ENCODE measurements around the gene RAP2B. TPM values are rescaled to one million over a fixed set of nuclear protein-coding genes. Genes with fewer than 3 reads are reported as not detected.

RAP2B gene
- total and polyA plus RNA-seq, 2 of the 13 experiments (the other 11 are each of a cell fraction or from before 2014, with no cell fraction given): 6.4 to 7.1 TPM

- TF ChIP-seq, protein P1, sequence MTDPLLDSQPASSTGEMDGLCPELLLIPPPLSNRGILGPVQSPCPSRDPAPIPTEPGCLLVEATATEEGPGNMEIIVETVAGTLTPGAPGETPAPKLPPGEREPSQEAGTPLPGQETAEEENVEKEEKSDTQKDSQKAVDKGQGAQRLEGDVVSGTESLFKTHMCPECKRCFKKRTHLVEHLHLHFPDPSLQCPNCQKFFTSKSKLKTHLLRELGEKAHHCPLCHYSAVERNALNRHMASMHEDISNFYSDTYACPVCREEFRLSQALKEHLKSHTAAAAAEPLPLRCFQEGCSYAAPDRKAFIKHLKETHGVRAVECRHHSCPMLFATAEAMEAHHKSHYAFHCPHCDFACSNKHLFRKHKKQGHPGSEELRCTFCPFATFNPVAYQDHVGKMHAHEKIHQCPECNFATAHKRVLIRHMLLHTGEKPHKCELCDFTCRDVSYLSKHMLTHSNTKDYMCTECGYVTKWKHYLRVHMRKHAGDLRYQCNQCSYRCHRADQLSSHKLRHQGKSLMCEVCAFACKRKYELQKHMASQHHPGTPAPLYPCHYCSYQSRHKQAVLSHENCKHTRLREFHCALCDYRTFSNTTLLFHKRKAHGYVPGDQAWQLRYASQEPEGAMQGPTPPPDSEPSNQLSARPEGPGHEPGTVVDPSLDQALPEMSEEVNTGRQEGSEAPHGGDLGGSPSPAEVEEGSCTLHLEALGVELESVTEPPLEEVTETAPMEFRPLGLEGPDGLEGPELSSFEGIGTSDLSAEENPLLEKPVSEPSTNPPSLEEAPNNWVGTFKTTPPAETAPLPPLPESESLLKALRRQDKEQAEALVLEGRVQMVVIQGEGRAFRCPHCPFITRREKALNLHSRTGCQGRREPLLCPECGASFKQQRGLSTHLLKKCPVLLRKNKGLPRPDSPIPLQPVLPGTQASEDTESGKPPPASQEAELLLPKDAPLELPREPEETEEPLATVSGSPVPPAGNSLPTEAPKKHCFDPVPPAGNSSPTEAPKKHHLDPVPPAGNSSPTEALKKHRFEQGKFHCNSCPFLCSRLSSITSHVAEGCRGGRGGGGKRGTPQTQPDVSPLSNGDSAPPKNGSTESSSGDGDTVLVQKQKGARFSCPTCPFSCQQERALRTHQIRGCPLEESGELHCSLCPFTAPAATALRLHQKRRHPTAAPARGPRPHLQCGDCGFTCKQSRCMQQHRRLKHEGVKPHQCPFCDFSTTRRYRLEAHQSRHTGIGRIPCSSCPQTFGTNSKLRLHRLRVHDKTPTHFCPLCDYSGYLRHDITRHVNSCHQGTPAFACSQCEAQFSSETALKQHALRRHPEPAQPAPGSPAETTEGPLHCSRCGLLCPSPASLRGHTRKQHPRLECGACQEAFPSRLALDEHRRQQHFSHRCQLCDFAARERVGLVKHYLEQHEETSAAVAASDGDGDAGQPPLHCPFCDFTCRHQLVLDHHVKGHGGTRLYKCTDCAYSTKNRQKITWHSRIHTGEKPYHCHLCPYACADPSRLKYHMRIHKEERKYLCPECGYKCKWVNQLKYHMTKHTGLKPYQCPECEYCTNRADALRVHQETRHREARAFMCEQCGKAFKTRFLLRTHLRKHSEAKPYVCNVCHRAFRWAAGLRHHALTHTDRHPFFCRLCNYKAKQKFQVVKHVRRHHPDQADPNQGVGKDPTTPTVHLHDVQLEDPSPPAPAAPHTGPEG (CRISPR knock-in tag; IDR thresholded peaks at IDR 0.05): peak; percentile 85
- TF ChIP-seq ZSCAN12 (CRISPR knock-in tag; IDR thresholded peaks at IDR 0.05) (no peak; the same call in 1 of the 2 replicates), USF2 (IDR thresholded peaks at IDR 0.05; ENCODE audit: low read depth, low read length) (no peak), USF2 (CRISPR knock-in tag; IDR thresholded peaks at IDR 0.05; ENCODE audit: borderline replicate concordance) (no peak; the same call in 1 of the 2 replicates), AHR (CRISPR knock-in tag; IDR thresholded peaks at IDR 0.05) (0 out of 2 replicates have a peak, but pooled peaks have one; percentile 21), NCOR1 (IDR thresholded peaks at IDR 0.05; ENCODE audit: borderline replicate concordance, low read length) (no peak), NFYB (CRISPR knock-in tag; IDR thresholded peaks at IDR 0.05) (no peak; the same call in 1 of the 2 replicates), ZFP90 (CRISPR knock-in tag; IDR thresholded peaks at IDR 0.05; ENCODE audit: borderline replicate concordance) (no peak; the same call in none of the 2 replicates), NR2F6 (IDR thresholded peaks at IDR 0.05) (no peak), NR2F6 (CRISPR knock-in tag; IDR thresholded peaks at IDR 0.05) (0 out of 2 replicates have a peak, but pooled peaks have one; percentile 9), GPN1 (CRISPR knock-in tag; IDR thresholded peaks at IDR 0.05; ENCODE audit: borderline replicate concordance) (no peak), ZNF670 (CRISPR knock-in tag; IDR thresholded peaks at IDR 0.05; ENCODE audit: borderline replicate concordance) (no peak), GTF2F1 (IDR thresholded peaks at IDR 0.05; ENCODE audit: low read length) (no peak), ZNF598 (CRISPR knock-in tag; IDR thresholded peaks at IDR 0.05; ENCODE audit: borderline replicate concordance) (no peak), ZNF558 (CRISPR knock-in tag; IDR thresholded peaks at IDR 0.05; ENCODE audit: borderline replicate concordance) (peak; percentile 60; the same call in 1 of the 2 replicates), RBAK (CRISPR knock-in tag; IDR thresholded peaks at IDR 0.05) (no peak), SRY (CRISPR knock-in tag; IDR thresholded peaks at IDR 0.05) (peak; percentile 95; the same call in 1 of the 2 replicates), NFIC (IDR thresholded peaks at IDR 0.05; ENCODE audit: low read length) (no peak)
- TF ChIP-seq, protein P2, sequence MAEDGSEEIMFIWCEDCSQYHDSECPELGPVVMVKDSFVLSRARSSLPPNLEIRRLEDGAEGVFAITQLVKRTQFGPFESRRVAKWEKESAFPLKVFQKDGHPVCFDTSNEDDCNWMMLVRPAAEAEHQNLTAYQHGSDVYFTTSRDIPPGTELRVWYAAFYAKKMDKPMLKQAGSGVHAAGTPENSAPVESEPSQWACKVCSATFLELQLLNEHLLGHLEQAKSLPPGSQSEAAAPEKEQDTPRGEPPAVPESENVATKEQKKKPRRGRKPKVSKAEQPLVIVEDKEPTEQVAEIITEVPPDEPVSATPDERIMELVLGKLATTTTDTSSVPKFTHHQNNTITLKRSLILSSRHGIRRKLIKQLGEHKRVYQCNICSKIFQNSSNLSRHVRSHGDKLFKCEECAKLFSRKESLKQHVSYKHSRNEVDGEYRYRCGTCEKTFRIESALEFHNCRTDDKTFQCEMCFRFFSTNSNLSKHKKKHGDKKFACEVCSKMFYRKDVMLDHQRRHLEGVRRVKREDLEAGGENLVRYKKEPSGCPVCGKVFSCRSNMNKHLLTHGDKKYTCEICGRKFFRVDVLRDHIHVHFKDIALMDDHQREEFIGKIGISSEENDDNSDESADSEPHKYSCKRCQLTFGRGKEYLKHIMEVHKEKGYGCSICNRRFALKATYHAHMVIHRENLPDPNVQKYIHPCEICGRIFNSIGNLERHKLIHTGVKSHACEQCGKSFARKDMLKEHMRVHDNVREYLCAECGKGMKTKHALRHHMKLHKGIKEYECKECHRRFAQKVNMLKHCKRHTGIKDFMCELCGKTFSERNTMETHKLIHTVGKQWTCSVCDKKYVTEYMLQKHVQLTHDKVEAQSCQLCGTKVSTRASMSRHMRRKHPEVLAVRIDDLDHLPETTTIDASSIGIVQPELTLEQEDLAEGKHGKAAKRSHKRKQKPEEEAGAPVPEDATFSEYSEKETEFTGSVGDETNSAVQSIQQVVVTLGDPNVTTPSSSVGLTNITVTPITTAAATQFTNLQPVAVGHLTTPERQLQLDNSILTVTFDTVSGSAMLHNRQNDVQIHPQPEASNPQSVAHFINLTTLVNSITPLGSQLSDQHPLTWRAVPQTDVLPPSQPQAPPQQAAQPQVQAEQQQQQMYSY (CRISPR knock-in tag; IDR thresholded peaks at IDR 0.05): peak; percentile 98
Measured at GRCh38 chr3:153161714-153162512, at the start of gene RAP2B (continued).
